ENCODE data around the gene FOXK1. TPM values are rescaled to one million over a fixed set of nuclear protein-coding genes. Genes with fewer than 3 reads are reported as not detected.
A peak's percentile ranks its signal among the peaks of the same experiment; 100 is the strongest.
"Not testable (repeated sequence)": the region's sequence is repeated elsewhere in the genome, so short reads cannot be mapped to it uniquely, and the experiment has no call there.

The FOXK1 gene
- total RNA-seq, 2 experiments from 2014 or later = 25.9 to 26.6 TPM

DNA sequence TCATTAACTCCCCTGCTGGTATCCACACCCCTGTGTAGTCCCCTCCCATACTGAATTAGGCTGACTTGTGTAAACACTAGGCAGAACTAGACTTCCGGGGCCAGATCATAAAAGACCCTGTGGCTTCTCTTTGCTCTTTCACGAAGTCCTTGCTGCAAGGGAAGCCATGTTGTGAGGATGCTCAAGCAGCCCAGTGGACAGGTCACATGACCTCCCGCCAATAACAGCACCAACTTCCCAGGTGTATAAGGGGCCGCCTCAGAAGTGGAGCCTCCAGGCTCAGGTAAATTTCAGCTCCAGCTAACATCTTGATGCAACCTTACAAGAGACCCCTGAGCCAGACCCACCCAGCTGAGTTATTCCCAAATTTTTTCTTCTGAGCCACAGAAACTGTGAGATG, 11.3 kb upstream of the FOXK1 start:
- DNase-seq = no peak
- H3K9me3 Mint-ChIP-seq = peaks cover 8% of the 10 kb centered on the region
- peaks cover 4% of the 10 kb centered on the region for H3K27me3 Mint-ChIP-seq
- H3K4me3 Mint-ChIP-seq = no peak overlapping the region
- ChIA-PET CTCF (no interaction called here), POLR2A (no interaction called here)
- intact Hi-C loops (cut with micrococcal nuclease) = no loop called here
- no peaks in the 10 kb centered on the region for H3K4me1 Mint-ChIP-seq (ENCODE audit: low read depth)
- no peaks in the 10 kb centered on the region for H3K36me3 Mint-ChIP-seq
- no peak overlapping the region for H3K27ac Mint-ChIP-seq

DNA sequence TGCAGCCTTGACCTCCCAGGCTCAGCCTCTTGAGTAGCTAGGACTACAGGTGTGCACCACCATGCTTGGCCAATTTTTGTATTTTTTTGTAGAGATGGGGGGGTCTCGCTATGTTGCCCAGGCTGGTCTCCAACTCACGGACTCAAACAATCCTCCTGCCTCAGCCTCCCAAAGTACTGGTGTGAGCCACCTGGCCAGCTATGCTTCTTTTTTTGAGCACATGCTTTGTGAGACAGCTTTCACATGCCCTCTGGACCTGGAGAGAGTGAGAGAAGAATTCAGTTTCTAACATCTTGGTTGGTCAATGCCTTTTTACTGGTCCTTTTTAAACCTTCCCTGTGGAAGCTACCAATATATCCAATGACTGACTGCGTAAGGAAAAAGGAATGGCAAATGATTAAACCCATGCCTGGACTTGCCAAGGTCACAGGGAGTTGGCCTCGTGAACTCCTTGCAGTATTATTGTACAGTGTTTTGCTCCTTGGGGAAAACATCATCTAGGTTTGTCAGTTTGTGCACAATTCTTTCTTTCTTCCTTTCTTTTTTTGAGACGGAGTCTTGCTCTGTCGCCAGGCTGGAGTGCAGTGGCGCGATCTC, 6.2 kb upstream of the FOXK1 start:
- CTCF ChIA-PET = no interaction called here
- H3K27ac Mint-ChIP-seq = no peak overlapping the region
- H3K9me3 Mint-ChIP-seq = peaks cover 4% of the 10 kb centered on the region
- POLR2A ChIA-PET = no interaction called here
- H3K27me3 Mint-ChIP-seq = peaks cover 5% of the 10 kb centered on the region
- intact Hi-C loops (cut with micrococcal nuclease) = no loop called here
- no peaks in the 10 kb centered on the region for H3K36me3 Mint-ChIP-seq
- no peaks in the 10 kb centered on the region for H3K4me1 Mint-ChIP-seq (ENCODE audit: low read depth)
- DNase-seq = no peak
- no peak overlapping the region for H3K4me3 Mint-ChIP-seq

DNA sequence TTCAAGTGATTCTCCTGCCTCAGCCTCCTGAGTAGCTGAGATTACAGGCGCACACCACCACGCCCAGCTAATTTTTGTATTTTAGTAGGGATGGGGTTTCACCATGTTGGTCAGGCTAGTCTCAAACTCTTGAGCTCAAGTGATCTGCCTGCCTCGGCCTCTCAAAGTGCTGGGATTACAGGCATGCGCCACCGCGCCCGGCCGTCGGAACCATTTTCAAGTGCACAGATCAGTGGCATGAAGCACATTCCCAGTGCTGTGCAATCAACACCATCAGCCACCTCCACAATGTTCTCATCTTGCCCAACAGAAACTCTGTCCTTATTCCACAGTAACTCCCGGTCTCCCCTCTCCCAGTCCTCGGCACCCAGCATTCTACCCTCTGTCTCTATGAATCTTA, 4.6 kb upstream of the FOXK1 start:
- H3K4me3 Mint-ChIP-seq; POLR2A ChIA-PET; H3K4me1 Mint-ChIP-seq (ENCODE audit: low read depth); H3K27ac Mint-ChIP-seq; CTCF ChIA-PET; H3K27me3 Mint-ChIP-seq; H3K9me3 Mint-ChIP-seq; H3K36me3 Mint-ChIP-seq; intact Hi-C loops (cut with micrococcal nuclease); DNase-seq: not testable (repeated sequence)

DNA sequence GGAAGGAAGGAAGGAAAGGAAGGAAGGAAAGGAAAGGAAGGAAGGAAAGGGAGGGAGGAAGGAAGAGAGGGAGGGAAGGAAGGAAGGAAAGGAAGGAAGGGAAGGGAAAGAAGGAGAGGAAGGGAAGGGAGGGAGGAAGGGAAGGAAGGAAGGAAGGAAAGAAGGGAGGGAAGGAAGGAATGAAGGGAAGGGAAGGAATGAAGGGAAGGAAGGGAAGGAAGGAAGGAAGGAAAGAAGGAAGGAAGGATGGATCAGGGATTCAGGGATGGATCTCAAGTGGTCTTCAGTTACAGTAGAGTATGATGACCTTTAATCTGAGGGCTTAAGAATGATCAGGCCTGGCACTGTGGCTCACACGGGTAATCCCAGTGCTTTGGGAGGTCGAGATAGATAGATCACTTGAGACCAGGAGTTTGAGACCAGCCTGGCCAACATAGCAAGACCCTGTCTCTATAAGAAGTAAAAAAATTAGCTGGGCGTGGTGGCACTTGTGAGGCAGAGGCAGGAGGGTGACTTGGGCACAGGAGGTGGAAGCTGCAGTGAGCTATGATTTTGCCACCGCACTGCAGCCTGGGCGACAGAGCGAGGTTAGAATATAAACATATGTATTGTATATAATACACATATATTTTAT, 760 bp upstream of the FOXK1 start:
- Mint-ChIP-seq H3K4me1 (ENCODE audit: low read depth) (peaks cover 18% of the 10 kb centered on the region), H3K9me3 (no peaks in the 10 kb centered on the region), H3K27ac (peak overlapping the region; percentile 60), H3K27me3 (peaks cover 2% of the 10 kb centered on the region), H3K36me3 (peaks cover 5% of the 10 kb centered on the region), H3K4me3 (peak overlapping the region; percentile 78)
- intact Hi-C loops (cut with micrococcal nuclease) = no loop called here
- CTCF ChIA-PET = interaction anchor here (1.4 to 4.5 kb wide), 2 partner anchors 39 to 73 kb away, joined by 3 to 43 read pairs; no protein-coding TSS in a partner anchor
- peak; percentile 35 for DNase-seq
- POLR2A ChIA-PET = interaction anchor here (0.9 to 3.4 kb wide), 2 partner anchors 40 to 94 kb away, joined by 3 to 54 read pairs; no protein-coding TSS in a partner anchor

DNA sequence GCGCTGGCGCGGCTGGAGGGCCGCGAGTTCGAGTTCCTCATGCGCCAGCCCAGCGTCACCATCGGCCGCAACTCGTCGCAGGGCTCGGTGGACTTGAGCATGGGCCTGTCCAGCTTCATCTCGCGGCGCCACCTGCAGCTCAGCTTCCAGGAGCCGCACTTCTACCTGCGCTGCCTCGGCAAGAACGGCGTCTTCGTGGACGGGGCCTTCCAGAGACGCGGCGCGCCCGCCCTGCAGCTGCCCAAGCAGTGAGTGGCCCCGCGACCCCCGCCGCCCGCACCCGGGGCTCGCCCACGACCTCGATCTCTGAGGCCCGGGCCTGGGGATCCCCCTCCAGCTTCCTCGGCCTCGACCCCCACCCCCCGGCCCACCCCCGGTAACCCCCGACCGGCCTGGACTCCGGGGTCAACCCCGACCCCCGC, 537 bp downstream of the FOXK1 start:
- peak; percentile 60 for DNase-seq
- ChIA-PET POLR2A (interaction anchor here (1.2 to 3.4 kb wide), 3 partner anchors 41 to 93 kb away, joined by 5 to 54 read pairs (median 8); partner anchors contain the start of gene AP5Z1), CTCF (interaction anchor here (1.1 to 4.5 kb wide), 3 partner anchors 9 to 72 kb away, joined by 3 to 43 read pairs (median 3); no protein-coding TSS in a partner anchor)
- Mint-ChIP-seq H3K36me3 (peaks cover 6% of the 10 kb centered on the region), H3K4me1 (ENCODE audit: low read depth) (peaks cover 29% of the 10 kb centered on the region), H3K27me3 (peaks cover 2% of the 10 kb centered on the region), H3K9me3 (no peaks in the 10 kb centered on the region), H3K27ac (peak overlapping the region; percentile 89), H3K4me3 (peak overlapping the region; percentile 76)
- intact Hi-C loops (cut with micrococcal nuclease) = loop anchor here (2.0 kb wide), 1 partner anchor 72 kb away; no protein-coding TSS in a partner anchor

DNA sequence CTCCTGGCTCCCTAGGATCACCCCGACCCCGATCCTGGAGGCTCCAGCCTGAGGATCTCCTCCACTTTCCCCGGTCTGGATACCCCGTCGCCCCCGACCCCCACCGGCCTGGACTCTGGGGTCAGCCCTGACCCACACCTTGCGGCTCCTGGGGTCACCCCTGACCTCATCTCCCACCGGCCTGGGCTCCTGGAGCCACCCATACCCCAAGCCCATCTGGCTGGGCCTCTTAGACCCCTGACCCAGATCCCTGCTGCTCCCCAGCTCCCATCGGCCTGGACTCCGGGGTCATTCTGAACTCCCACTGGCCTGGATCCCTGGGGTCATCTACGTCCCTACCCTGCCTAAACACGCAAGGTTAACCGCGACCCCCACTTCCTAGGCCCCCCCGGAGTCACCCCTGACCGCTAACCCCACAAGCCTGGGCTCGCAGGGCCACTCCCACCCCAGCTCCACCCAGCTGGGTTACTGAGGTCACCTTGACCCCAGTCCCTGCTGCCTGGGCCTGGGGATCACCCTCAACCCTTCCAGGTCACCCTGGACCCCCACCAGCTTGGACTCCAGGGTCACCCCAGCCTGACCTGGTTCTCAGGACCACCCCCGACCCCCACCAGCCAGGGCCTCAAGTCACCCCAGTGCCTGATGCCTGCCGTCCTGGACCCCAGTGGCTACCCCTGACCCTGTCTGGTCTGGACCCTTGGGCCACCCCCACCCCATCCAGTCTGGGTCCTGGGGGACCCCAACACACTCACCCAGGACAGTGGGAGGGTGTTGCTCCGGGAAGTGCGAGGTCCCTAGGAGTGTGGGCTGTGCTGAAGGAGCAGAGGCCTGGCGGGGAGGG, 1.2 kb downstream of the FOXK1 start:
- Mint-ChIP-seq H3K27ac (peak overlapping the region; percentile 89), H3K4me3 (peak overlapping the region; percentile 76), H3K36me3 (peaks cover 8% of the 10 kb centered on the region), H3K27me3 (peaks cover 2% of the 10 kb centered on the region), H3K9me3 (no peaks in the 10 kb centered on the region), H3K4me1 (ENCODE audit: low read depth) (peaks cover 34% of the 10 kb centered on the region)
- CTCF ChIA-PET = interaction anchor here (1.1 to 4.5 kb wide), 3 partner anchors 9 to 63 kb away, joined by 3 to 43 read pairs (median 4); no protein-coding TSS in a partner anchor
- DNase-seq = peak; percentile 27
- POLR2A ChIA-PET = interaction anchor here (0.7 to 3.4 kb wide), 4 partner anchors 42 to 92 kb away, joined by 3 to 54 read pairs (median 6); partner anchors contain the start of gene AP5Z1
- intact Hi-C loops (cut with micrococcal nuclease) = loop anchor here (2.0 kb wide), 1 partner anchor 72 kb away; no protein-coding TSS in a partner anchor

DNA sequence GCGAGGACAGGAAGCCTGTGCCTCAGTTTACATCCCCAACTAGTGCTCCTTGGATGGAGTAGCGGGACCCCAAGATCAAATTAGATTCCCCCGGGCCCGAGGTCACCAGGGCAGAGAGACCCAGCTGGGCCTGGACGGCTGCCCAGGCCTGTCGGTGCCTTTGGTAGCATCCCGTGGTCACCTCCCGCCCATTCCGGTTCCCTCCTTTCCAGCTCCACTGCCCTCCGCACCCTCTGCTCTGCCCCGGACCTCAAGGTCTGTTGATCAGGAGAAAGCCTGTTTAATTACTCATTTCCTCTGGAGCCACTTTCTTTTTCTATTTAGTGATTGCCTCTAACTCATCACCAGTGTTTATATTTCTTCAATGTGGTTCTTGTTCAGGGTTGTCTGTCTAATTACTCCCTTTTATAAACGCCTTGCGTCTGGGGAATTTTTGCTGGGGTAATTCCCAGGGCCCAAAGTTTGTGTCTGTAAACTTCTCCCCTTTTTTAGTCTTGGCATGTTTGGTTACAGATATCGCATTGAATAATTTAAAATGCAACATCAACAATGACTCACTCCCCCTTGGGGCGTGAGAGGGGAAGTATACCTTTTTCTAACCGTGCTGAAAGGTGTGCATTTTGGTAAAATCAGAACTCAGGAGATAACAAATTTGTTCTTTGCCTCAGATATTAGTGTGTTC, 1.9 kb downstream of the FOXK1 start:
- Mint-ChIP-seq H3K4me1 (ENCODE audit: low read depth) (peaks cover 41% of the 10 kb centered on the region), H3K4me3 (peak overlapping the region; percentile 76), H3K9me3 (no peaks in the 10 kb centered on the region), H3K27ac (peak overlapping the region; percentile 89), H3K36me3 (peaks cover 8% of the 10 kb centered on the region), H3K27me3 (no peaks in the 10 kb centered on the region)
- CTCF ChIA-PET = interaction anchor here (1.7 to 4.5 kb wide), 2 partner anchors 42 to 62 kb away, joined by 4 to 43 read pairs; no protein-coding TSS in a partner anchor
- intact Hi-C loops (cut with micrococcal nuclease) = loop anchor here (1.0 to 2.0 kb wide), 5 partner anchors 43 to 91 kb away; partner anchors contain the start of gene AP5Z1
- POLR2A ChIA-PET = interaction anchor here (0.6 to 3.4 kb wide), 5 partner anchors 19 to 64 kb away, joined by 3 to 54 read pairs (median 5); no protein-coding TSS in a partner anchor
- DNase-seq = peak; percentile 64

DNA sequence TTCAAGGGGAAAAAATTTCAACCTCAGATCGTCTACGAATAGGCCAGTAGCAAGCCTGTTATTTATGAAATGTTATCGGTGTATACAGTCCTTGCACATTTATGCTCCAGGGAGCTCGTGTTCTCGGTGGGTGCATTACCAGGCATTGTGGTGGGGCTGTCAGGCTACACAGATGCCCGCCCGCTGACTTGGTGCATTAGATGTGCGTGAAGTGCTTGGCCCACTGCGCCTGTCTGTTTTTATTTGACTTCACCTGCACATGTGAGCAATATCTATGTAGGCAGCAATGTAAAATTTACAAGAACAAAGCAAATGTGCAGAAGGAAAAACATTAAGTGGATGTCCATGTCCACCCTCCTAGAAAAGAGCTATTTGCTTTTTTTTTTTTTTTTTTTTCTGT, 2.8 kb downstream of the FOXK1 start:
- no peak for DNase-seq
- intact Hi-C loops (cut with micrococcal nuclease) = loop anchor here (1.0 kb wide), 4 partner anchors 44 to 90 kb away; partner anchors contain the start of gene AP5Z1
- POLR2A ChIA-PET = interaction anchor here (0.6 to 0.9 kb wide), 3 partner anchors 19 to 466 kb away, joined by 3 to 5 read pairs (median 3); no protein-coding TSS in a partner anchor
- CTCF ChIA-PET = interaction anchor here (1.7 to 4.5 kb wide), 2 partner anchors 43 to 61 kb away, joined by 4 to 43 read pairs; no protein-coding TSS in a partner anchor
- H3K4me3 Mint-ChIP-seq = peak overlapping the region; percentile 76
- H3K36me3 Mint-ChIP-seq = peaks cover 8% of the 10 kb centered on the region
- H3K4me1 Mint-ChIP-seq (ENCODE audit: low read depth) = peaks cover 49% of the 10 kb centered on the region
- H3K27ac Mint-ChIP-seq = peak overlapping the region; percentile 89
- H3K27me3 Mint-ChIP-seq = no peaks in the 10 kb centered on the region
- no peaks in the 10 kb centered on the region for H3K9me3 Mint-ChIP-seq

DNA sequence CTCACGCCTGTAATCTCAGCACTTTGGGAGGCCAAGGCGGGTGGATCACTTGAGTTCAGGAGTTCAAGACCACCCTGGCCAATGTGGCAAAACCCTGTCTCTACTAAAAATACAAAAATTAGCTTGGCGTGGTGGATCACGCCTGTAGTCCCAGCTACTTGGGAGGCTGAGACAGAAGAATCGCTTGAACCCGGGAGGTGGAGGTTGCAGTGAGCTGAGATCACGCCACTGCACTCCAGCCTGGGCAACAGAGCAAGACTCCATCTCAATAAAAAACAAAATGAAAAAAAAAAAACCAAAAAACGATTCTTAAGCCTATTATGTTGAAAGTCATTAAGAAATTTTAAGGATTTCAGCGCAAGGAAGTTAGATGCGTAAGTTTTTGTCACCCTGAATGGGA, 3.6 kb downstream of the FOXK1 start:
- H3K27ac Mint-ChIP-seq; H3K27me3 Mint-ChIP-seq; H3K4me3 Mint-ChIP-seq; H3K9me3 Mint-ChIP-seq; DNase-seq; POLR2A ChIA-PET; H3K36me3 Mint-ChIP-seq; intact Hi-C loops (cut with micrococcal nuclease): not testable (repeated sequence)
- CTCF ChIA-PET = interaction anchor here (1.2 to 4.5 kb wide), 2 partner anchors 44 kb away, joined by 6 to 43 read pairs; no protein-coding TSS in a partner anchor
- peaks cover 57% of the 10 kb centered on the region for H3K4me1 Mint-ChIP-seq (ENCODE audit: low read depth)

DNA sequence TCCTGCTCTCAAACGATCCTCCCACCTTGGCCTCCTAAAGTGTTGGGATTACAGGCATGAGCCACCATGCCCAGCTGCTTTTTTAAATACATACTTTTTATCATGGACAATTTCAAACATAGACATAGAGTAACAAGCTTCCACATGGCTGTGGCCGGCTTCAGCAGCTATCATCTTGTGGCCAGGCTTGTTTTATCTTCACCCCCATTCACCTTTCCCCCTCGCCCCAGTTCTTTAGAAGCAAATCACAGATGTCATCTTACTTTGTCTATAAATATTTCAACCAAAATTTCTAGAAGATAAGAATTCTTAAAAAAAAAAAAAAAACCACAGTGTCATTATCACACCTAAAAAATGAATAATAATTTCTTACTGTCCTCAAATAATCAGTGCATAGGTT, 5.9 kb downstream of the FOXK1 start:
- no peak overlapping the region for H3K27ac Mint-ChIP-seq
- intact Hi-C loops (cut with micrococcal nuclease) = no loop called here
- CTCF ChIA-PET = no interaction called here
- H3K27me3 Mint-ChIP-seq = no peaks in the 10 kb centered on the region
- peaks cover 69% of the 10 kb centered on the region for H3K4me1 Mint-ChIP-seq (ENCODE audit: low read depth)
- POLR2A ChIA-PET = no interaction called here
- no peak for DNase-seq
- H3K36me3 Mint-ChIP-seq = peaks cover 8% of the 10 kb centered on the region
- H3K4me3 Mint-ChIP-seq = no peak overlapping the region
- no peaks in the 10 kb centered on the region for H3K9me3 Mint-ChIP-seq

DNA sequence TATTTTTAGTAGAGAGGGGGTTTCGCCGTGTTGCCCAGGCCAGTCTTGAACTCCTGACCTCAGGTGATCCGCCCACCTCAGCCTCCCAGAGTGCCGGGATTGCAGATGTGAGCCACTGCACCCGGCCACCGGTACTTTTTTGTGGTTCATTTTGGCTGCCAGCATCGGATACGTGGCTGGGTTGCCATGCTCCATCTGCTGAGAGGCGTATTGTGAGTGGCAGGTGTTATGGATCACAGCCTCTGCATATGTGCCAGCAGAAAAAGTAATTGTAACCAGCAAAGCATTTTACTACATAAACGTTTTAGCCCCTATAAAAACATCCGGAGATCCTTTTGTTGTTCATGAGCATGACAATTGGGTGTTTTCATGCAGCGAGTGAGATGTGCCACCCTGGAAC, 7.1 kb downstream of the FOXK1 start:
- no peak for DNase-seq
- Mint-ChIP-seq H3K27ac (no peak overlapping the region), H3K4me1 (ENCODE audit: low read depth) (peaks cover 71% of the 10 kb centered on the region), H3K9me3 (no peaks in the 10 kb centered on the region), H3K36me3 (peaks cover 8% of the 10 kb centered on the region), H3K27me3 (no peaks in the 10 kb centered on the region), H3K4me3 (no peak overlapping the region)
- CTCF ChIA-PET = no interaction called here
- intact Hi-C loops (cut with micrococcal nuclease) = no loop called here
- POLR2A ChIA-PET = no interaction called here

Measured in activated CD4-positive, alpha-beta memory T cell treated with anti-CD3 and anti-CD28 coated beads for 36 hours (primary cell).